Activated T-cell treated with anti-CD3 and anti-CD28 coated beads, Interleukin-2, amount 50 U/mL, for 72 hours (primary cell): ENCODE results near the gene MEGF9. TPM values are rescaled to one million over a fixed set of nuclear protein-coding genes. Genes with fewer than 3 reads are reported as not detected.

Experiments used
- ATAC-seq, 2 donors: fragments of 150-1000 bp; cut with Tn5 transposase; replicated peaks in 1 of 2; 2 replicates each; pipeline ENCODE4 v1.10.0; 2021; ENCODE audit warnings: moderate library complexity in 2 of 2, mild to moderate bottlenecking in 1 of 2
- DNase-seq, 2 donors: peaks; one replicate each; pipeline ENCODE4 v3.0.0; 2021 to 2022; ENCODE audit warnings: mixed read lengths in 1 of 2
- H3K27ac Mint-ChIP-seq: one replicate; pipeline ENCODE4 v1.8.0; 2022; ENCODE audit warnings: mild to moderate bottlenecking, moderate library complexity, mixed read lengths
- H3K27me3 Mint-ChIP-seq: one replicate; pipeline ENCODE4 v1.8.0; 2022; ENCODE audit warnings: low read depth, mixed read lengths
- H3K36me3 Mint-ChIP-seq, 2 donors: one replicate each; pipeline ENCODE4 v1.8.0; 2022; ENCODE audit warnings: mixed read lengths in 2 of 2, mild to moderate bottlenecking in 1 of 2; ENCODE audit not compliant: insufficient read depth in 2 of 2
- H3K4me1 Mint-ChIP-seq: one replicate; pipeline ENCODE4 v1.8.0; 2022; ENCODE audit warnings: low read depth, mixed read lengths
- H3K4me3 Mint-ChIP-seq, 2 donors: one replicate each; pipeline ENCODE4 v1.8.0; 2022; ENCODE audit warnings: mild to moderate bottlenecking in 2 of 2, mixed read lengths in 2 of 2, moderate library complexity in 2 of 2
- H3K9me3 Mint-ChIP-seq, 2 donors: one replicate each; pipeline ENCODE4 v1.8.0; 2022; ENCODE audit warnings: mixed read lengths in 2 of 2
- total RNA-seq, 2 donors: library from RNA; stranded (reverse); gene quantifications; one replicate each; pipeline ENCODE4 v1.2.3, GENCODE V29; 2022

The MEGF9 gene
- total RNA-seq, 2 donors from 2014 or later: 5.5 to 7.4 TPM

- H3K4me3 Mint-ChIP-seq: peak overlapping the region; percentile 81 to 96
- no peak for ATAC-seq
- H3K27me3 Mint-ChIP-seq: no peaks in the 10 kb centered on the region
- no peak for DNase-seq
- H3K36me3 Mint-ChIP-seq: peaks cover 0 to 5% of the 10 kb centered on the region in 2 donors
- H3K27ac Mint-ChIP-seq: peak overlapping the region; percentile 91
- H3K4me1 Mint-ChIP-seq: peaks cover 50% of the 10 kb centered on the region
- no peaks in the 10 kb centered on the region for H3K9me3 Mint-ChIP-seq
These were observed 3.9 kb downstream of the MEGF9 start for GRCh38 chr9:120710110-120710981.

GRCh38 chr9:120708526-120709224 lies 5.6 kb downstream of the MEGF9 start:
- ATAC-seq (no peak), DNase-seq (no peak)
- H3K27ac Mint-ChIP-seq: peak overlapping the region; percentile 50
- H3K27me3 Mint-ChIP-seq: no peaks in the 10 kb centered on the region
- H3K4me3 Mint-ChIP-seq: peak overlapping the region; percentile 62 to 72
- H3K36me3 Mint-ChIP-seq: peaks cover 0 to 6% of the 10 kb centered on the region in 2 donors
- H3K9me3 Mint-ChIP-seq: no peaks in the 10 kb centered on the region
- H3K4me1 Mint-ChIP-seq: peaks cover 46% of the 10 kb centered on the region

GRCh38 chr9:120707170-120707569 lies 7.1 kb downstream of the MEGF9 start:
- Mint-ChIP-seq H3K36me3 (peaks cover 0 to 2% of the 10 kb centered on the region in 2 donors), H3K27ac (no peak overlapping the region), H3K4me1 (peaks cover 33% of the 10 kb centered on the region), H3K4me3 (no peak overlapping the region), H3K27me3 (no peaks in the 10 kb centered on the region), H3K9me3 (no peaks in the 10 kb centered on the region)
- no peak for DNase-seq
- no peak for ATAC-seq

GRCh38 chr9:120705174-120705573 lies 9.1 kb downstream of the MEGF9 start:
- no peak for ATAC-seq
- H3K9me3 Mint-ChIP-seq: no peaks in the 10 kb centered on the region
- H3K4me1 Mint-ChIP-seq: peaks cover 14% of the 10 kb centered on the region
- H3K27me3 Mint-ChIP-seq: no peaks in the 10 kb centered on the region
- H3K36me3 Mint-ChIP-seq: peaks cover 0 to 2% of the 10 kb centered on the region in 2 donors
- H3K27ac Mint-ChIP-seq: no peak overlapping the region
- DNase-seq: no peak
- H3K4me3 Mint-ChIP-seq: no peak overlapping the region

- H3K27me3 Mint-ChIP-seq: no peaks in the 10 kb centered on the region
- no peaks in the 10 kb centered on the region for H3K9me3 Mint-ChIP-seq
- H3K36me3 Mint-ChIP-seq: peaks cover 0 to 2% of the 10 kb centered on the region in 2 donors
- H3K4me1 Mint-ChIP-seq: peaks cover 12% of the 10 kb centered on the region
- DNase-seq (no peak), ATAC-seq (no peak)
- no peak overlapping the region for H3K27ac Mint-ChIP-seq
- no peak overlapping the region for H3K4me3 Mint-ChIP-seq
These were observed 12.2 kb downstream of the MEGF9 start for GRCh38 chr9:120702075-120702474.

GRCh38 chr9:120701248-120701647 lies 13.0 kb downstream of the MEGF9 start:
- Mint-ChIP-seq H3K27me3 (no peaks in the 10 kb centered on the region), H3K4me3 (no peak overlapping the region), H3K27ac (no peak overlapping the region), H3K4me1 (peaks cover 17% of the 10 kb centered on the region), H3K9me3 (no peaks in the 10 kb centered on the region), H3K36me3 (peaks cover 0 to 2% of the 10 kb centered on the region in 2 donors)
- no peak for DNase-seq
- no peak for ATAC-seq

- Mint-ChIP-seq H3K27ac (no peak overlapping the region), H3K9me3 (no peaks in the 10 kb centered on the region), H3K4me3 (no peak overlapping the region), H3K27me3 (no peaks in the 10 kb centered on the region), H3K36me3 (no peaks in the 10 kb centered on the region), H3K4me1 (peaks cover 31% of the 10 kb centered on the region)
- no peak for ATAC-seq
- no peak for DNase-seq
These were observed 15.5 kb downstream of the MEGF9 start for GRCh38 chr9:120698766-120699165.

GRCh38 chr9:120697448-120697847 lies 16.8 kb downstream of the MEGF9 start:
- DNase-seq: no peak
- H3K4me1 Mint-ChIP-seq: peaks cover 43% of the 10 kb centered on the region
- ATAC-seq: no peak
- H3K27ac Mint-ChIP-seq: no peak overlapping the region
- H3K27me3 Mint-ChIP-seq: no peaks in the 10 kb centered on the region
- no peaks in the 10 kb centered on the region for H3K9me3 Mint-ChIP-seq
- H3K36me3 Mint-ChIP-seq: no peaks in the 10 kb centered on the region
- H3K4me3 Mint-ChIP-seq: no peak overlapping the region

GRCh38 chr9:120696551-120697230 lies 17.6 kb downstream of the MEGF9 start:
- Mint-ChIP-seq H3K9me3 (no peaks in the 10 kb centered on the region), H3K36me3 (no peaks in the 10 kb centered on the region), H3K27me3 (no peaks in the 10 kb centered on the region), H3K4me1 (peaks cover 43% of the 10 kb centered on the region), H3K27ac (no peak overlapping the region), H3K4me3 (no peak overlapping the region)
- ATAC-seq: peak; percentile 19 to 42
- DNase-seq: no peak

GRCh38 chr9:120694559-120694958 lies 19.7 kb downstream of the MEGF9 start:
- no peaks in the 10 kb centered on the region for H3K9me3 Mint-ChIP-seq
- H3K27me3 Mint-ChIP-seq: no peaks in the 10 kb centered on the region
- H3K36me3 Mint-ChIP-seq: no peaks in the 10 kb centered on the region
- H3K4me3 Mint-ChIP-seq: peak overlapping the region in 1 of 2 donors; percentile 70
- ATAC-seq (peak; percentile 86 to 87), DNase-seq (no peak)
- peaks cover 43% of the 10 kb centered on the region for H3K4me1 Mint-ChIP-seq
- H3K27ac Mint-ChIP-seq: peak overlapping the region; percentile 94

GRCh38 chr9:120693700-120694008 lies 20.6 kb downstream of the MEGF9 start:
- Mint-ChIP-seq H3K9me3 (no peaks in the 10 kb centered on the region), H3K4me3 (peak overlapping the region in 1 of 2 donors; percentile 52), H3K36me3 (no peaks in the 10 kb centered on the region), H3K4me1 (peaks cover 43% of the 10 kb centered on the region), H3K27me3 (no peaks in the 10 kb centered on the region), H3K27ac (peak overlapping the region; percentile 71)
- DNase-seq (no peak), ATAC-seq (no peak)

GRCh38 chr9:120692901-120693699 lies 21.2 kb downstream of the MEGF9 start:
- H3K36me3 Mint-ChIP-seq: no peaks in the 10 kb centered on the region
- DNase-seq (no peak), ATAC-seq (no peak)
- no peaks in the 10 kb centered on the region for H3K27me3 Mint-ChIP-seq
- peak overlapping the region; percentile 84 for H3K27ac Mint-ChIP-seq
- H3K9me3 Mint-ChIP-seq: no peaks in the 10 kb centered on the region
- peaks cover 43% of the 10 kb centered on the region for H3K4me1 Mint-ChIP-seq
- H3K4me3 Mint-ChIP-seq: peak overlapping the region in 1 of 2 donors; percentile 65
